Measurements from ENCODE around the gene FIBCD1.

The FIBCD1 gene

DNA sequence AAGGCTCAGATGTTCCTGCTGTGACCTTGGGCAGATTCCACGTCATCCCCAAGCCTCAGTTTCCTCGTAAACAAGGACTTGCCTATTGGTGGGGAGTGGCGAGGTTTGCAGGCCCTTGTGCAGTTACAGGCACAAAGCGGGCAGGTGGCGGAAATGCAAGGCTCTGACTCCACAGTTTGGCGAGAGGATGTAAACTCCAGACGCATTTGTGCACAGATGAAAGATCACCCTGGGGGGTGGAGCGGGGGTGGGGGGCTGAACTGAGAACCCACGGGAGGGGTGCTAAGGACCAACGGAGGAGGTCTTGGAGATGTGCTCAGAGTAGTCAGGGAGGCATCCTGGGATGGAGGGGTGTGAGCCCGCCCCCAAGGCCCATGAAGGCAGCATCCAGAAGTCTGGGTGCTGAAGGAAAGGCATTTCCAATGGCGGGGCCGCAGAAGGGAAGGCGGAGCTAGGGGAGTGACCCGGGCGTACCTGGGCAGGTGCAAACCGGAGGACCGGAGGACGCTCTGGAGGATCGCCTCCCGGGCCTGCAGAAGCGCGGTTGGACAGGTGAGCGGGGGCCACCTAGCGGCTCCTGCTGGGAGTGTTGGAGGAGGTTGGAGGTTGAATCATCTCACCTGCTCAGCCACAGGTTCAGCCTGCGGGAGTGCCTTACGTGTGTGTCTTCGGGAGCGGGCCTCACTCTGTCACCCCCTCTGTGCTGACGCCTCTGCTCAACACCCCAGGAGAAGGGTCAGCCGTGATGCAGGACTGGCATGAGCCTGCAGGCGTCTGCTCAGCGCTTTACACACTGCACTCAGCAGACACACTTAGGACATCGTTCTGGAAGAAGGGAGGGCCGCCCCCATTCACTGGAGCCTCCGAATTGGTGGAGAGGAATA is 1.9 kb upstream of the FIBCD1 start:
- TF ChIP-seq, protein P1, sequence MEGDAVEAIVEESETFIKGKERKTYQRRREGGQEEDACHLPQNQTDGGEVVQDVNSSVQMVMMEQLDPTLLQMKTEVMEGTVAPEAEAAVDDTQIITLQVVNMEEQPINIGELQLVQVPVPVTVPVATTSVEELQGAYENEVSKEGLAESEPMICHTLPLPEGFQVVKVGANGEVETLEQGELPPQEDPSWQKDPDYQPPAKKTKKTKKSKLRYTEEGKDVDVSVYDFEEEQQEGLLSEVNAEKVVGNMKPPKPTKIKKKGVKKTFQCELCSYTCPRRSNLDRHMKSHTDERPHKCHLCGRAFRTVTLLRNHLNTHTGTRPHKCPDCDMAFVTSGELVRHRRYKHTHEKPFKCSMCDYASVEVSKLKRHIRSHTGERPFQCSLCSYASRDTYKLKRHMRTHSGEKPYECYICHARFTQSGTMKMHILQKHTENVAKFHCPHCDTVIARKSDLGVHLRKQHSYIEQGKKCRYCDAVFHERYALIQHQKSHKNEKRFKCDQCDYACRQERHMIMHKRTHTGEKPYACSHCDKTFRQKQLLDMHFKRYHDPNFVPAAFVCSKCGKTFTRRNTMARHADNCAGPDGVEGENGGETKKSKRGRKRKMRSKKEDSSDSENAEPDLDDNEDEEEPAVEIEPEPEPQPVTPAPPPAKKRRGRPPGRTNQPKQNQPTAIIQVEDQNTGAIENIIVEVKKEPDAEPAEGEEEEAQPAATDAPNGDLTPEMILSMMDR (IDR thresholded peaks at IDR 0.05), result peak; percentile 68
- peak overlapping the region; percentile 40 for H3K4me3 ChIP-seq (ENCODE audit: low read depth, low read length)
- H3K9me3 ChIP-seq (ENCODE audit: control insufficient read depth, low read length), result no peaks in the 10 kb centered on the region
- no peaks in the 10 kb centered on the region for H3K79me2 ChIP-seq
- H3K4me1 ChIP-seq, result no peaks in the 10 kb centered on the region
- peak overlapping the region; percentile 86 for H3K4me2 ChIP-seq (ENCODE audit: low read length)
- no peaks in the 10 kb centered on the region for H3K36me3 ChIP-seq (ENCODE audit: control insufficient read depth, insufficient read depth, low read length)
- no peak overlapping the region for H2AFZ ChIP-seq
- H3K27ac ChIP-seq, result peak overlapping the region; percentile 42
- no peak overlapping the region for H3K9ac ChIP-seq
- no peaks in the 10 kb centered on the region for H3K27me3 ChIP-seq (ENCODE audit: control insufficient read depth, insufficient read depth, low read length)

DNA sequence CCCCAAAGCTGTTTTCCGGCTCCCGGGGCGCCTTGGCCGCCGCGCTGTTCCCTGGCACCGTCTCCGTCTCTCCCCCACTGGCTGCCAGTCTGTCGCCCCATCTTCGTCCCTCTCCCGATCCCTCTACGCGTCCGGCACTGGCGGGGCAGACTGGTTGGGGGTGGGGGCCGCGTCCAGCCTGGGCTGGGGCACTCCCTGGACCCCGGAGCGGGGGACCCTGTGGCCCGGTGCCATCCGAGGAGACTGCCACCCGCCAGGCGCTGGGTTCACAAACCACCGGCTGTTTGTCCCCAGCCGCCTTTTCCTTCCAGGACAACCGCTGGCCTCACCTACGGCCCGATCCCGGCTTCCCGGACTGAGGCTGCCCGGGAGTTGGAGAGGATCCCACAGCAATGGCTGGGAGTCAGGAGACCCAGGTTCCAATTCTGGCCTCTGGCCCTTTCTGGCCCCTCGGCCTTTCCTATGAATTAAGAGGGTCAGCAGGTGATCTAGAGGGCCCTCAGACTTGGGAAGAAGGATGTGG is 1.0 kb upstream of the FIBCD1 start:
- Histone ChIP-seq H3K27me3 (ENCODE audit: control insufficient read depth, insufficient read depth, low read length) (no peaks in the 10 kb centered on the region), H2AFZ (peak overlapping the region; percentile 64), H3K79me2 (no peaks in the 10 kb centered on the region), H3K4me2 (ENCODE audit: low read length) (peak overlapping the region; percentile 86), H3K4me3 (ENCODE audit: low read depth, low read length) (peak overlapping the region; percentile 40), H3K9me3 (ENCODE audit: control insufficient read depth, low read length) (no peaks in the 10 kb centered on the region), H3K9ac (no peak overlapping the region), H3K27ac (peak overlapping the region; percentile 42), H3K36me3 (ENCODE audit: control insufficient read depth, insufficient read depth, low read length) (no peaks in the 10 kb centered on the region), H3K4me1 (no peaks in the 10 kb centered on the region)
- TF ChIP-seq, protein P1 (IDR thresholded peaks at IDR 0.05), result no peak

DNA sequence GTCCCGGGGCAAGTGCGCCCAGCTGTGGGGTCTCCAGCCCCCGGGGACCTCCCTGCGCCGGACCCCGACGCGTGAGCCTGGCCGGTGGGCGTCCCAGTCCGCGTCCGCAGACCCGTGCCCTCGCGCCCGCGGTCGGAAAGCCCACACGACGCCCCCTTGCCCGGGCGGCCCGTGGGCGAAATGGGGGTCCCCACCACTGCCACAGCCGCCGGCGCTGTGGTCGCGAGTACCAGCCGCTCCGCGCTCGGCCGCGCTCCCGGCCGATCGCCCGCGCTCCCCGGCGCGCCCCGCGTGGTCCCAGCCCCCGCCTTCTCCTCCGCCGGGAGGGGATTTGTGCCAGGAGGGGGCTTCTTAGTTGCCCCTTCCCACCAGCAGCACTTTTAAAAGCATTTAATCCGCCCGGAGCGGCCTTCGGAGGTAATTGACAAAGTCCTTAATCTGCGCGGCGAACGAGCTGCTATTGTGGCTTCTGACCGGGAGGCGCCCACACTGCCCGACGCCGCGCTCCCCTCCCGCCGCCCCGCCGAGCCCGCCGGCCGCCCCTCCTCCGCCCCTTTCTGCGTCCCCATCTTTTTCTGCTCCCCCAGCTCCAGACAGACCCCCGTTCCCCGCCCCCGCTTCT is 469 bp upstream of the FIBCD1 start:
- TF ChIP-seq, protein P1 (IDR thresholded peaks at IDR 0.05), result no peak
- no peaks in the 10 kb centered on the region for H3K4me1 ChIP-seq
- H3K27ac ChIP-seq, result peak overlapping the region; percentile 49
- peak overlapping the region; percentile 78 for H3K4me3 ChIP-seq (ENCODE audit: low read depth, low read length)
- H3K79me2 ChIP-seq, result no peaks in the 10 kb centered on the region
- H3K36me3 ChIP-seq (ENCODE audit: control insufficient read depth, insufficient read depth, low read length), result no peaks in the 10 kb centered on the region
- no peak overlapping the region for H3K9ac ChIP-seq
- H3K9me3 ChIP-seq (ENCODE audit: control insufficient read depth, low read length), result no peaks in the 10 kb centered on the region
- H3K4me2 ChIP-seq (ENCODE audit: low read length), result peak overlapping the region; percentile 86
- H2AFZ ChIP-seq, result peak overlapping the region; percentile 81
- no peaks in the 10 kb centered on the region for H3K27me3 ChIP-seq (ENCODE audit: control insufficient read depth, insufficient read depth, low read length)

DNA sequence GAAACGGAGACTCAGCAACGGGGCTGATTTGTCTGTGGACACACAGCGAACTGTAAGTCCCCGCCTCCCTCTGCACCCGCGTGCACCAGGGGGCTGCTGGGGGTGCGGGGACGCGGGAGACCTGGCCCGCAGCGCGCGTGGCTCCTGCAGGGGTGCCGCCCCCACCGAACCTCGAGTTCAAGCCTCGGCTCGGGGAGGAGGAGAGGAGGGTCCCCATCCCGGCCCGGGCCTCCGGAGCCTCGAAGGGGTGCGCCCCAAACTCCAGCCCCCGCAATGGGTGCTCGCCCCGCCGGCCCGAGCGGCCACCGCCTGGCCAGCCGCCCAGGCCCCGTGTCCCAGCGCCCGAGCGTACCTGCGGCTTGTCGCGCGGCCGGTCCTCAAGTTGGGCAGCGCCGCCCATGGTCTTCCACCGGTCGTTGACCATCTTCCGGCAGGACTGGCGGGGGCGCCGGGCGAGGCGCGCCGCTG is 829 bp downstream of the FIBCD1 start:
- Histone ChIP-seq H2AFZ (no peak overlapping the region), H3K36me3 (ENCODE audit: control insufficient read depth, insufficient read depth, low read length) (no peaks in the 10 kb centered on the region), H3K4me2 (ENCODE audit: low read length) (peak overlapping the region; percentile 78), H3K79me2 (no peaks in the 10 kb centered on the region), H3K9ac (no peak overlapping the region), H3K4me3 (ENCODE audit: low read depth, low read length) (peak overlapping the region; percentile 34), H3K27me3 (ENCODE audit: control insufficient read depth, insufficient read depth, low read length) (no peaks in the 10 kb centered on the region), H3K4me1 (no peaks in the 10 kb centered on the region), H3K27ac (no peak overlapping the region), H3K9me3 (ENCODE audit: control insufficient read depth, low read length) (no peaks in the 10 kb centered on the region)
- TF ChIP-seq, protein P1 (IDR thresholded peaks at IDR 0.05), result no peak
